Lung microvascular endothelial cell (primary cell): Measurements from ENCODE around the gene FHOD3. TPM values are rescaled to one million over a fixed set of nuclear protein-coding genes. Genes with fewer than 3 reads are reported as not detected.

Source experiments
- DNase-seq, 2 donors: peaks; one replicate each; pipeline versions ENCODE4 v3.0.0 to v3.0.0-alpha.2; 2010; ENCODE audit warnings: low read depth in 2 of 2
- total RNA-seq: library from RNA; depleted of rRNA; stranded (reverse); fragments of >200 nt; gene quantifications from 2 replicates; pipeline ENCODE4 v1.2.1, GENCODE V29; 2014

The FHOD3 gene
- total RNA-seq, 1 donor from 2014 or later = under 0.01 TPM

DNA sequence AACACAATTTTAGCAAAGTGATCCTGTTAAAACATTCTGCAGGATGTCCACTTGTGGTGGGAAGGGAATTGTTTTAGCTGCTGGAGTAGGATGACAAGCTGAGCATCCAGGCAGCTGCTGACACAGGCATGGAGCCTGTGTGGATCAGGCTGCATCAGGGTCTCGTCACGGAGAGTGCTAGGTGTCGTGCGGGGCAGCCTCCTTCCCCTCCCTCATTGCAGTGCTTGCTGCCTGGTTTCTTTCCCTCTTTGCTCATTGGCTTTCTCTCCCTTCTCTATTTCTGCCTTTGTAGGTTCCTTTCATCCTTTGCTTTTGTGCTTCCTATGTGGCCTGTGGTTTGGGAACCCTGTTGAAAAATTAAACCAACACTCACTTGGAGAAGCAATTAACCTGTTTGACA is 358.4 kb downstream of the FHOD3 start:
- DNase-seq = no peak

DNA sequence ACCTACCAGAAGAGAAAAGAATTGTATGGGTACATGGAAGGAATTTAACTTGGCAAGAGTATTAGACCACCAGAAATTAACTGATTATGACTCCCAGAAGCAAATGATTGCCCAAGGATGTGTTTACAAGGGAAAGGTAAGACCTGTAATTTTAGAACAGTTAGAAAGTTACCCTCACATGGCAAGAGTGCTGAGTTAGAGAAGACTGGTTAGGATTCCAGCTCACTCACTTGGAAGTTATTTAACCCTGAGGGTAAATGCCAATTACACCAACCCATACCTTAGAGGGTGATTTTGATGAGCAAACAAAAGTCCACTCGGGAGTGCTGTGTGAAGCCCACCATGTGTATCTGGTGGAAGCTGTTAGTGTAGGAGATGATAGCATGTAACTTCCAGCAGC is 361.1 kb downstream of the FHOD3 start:
- DNase-seq = no peak

DNA sequence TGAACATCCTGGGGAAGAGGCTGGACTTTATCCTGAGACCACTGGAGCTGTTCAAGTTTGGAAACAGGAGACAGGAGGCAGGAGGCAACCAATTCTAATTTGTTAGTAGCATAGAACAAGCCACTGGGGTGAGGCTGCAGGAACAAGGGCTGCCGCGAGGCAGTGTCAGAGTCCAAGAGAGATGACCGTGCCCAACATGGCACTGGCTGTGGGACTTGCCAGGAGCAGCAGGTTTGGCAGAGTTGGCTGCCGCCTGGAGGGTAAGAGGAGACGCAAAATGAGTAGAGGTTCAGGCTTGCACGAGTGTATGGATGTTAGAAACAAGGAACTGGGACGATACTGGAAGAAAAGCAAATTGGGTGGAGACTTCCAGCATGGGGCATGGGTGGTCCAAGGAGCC is 362.8 kb downstream of the FHOD3 start:
- no peak for DNase-seq

DNA sequence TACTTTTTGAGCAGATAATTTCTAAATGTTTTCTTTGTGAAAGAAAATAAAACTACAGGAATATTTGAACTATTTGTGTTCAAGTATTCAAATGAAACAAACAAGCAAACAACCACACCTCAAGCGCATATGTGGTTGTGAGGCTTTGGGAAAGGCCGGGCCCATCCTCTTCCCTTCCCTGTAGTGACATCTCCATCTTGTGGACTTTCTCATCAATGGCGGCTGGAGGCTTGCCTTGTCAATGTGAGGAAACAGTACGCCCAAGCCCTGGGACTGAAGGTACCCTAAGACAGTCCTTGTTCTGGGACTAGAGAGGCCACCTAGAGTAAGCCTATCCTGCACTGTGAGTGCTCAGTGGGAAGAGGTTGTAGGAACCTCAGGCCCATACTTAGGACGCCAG is 364.5 kb downstream of the FHOD3 start:
- DNase-seq = no peak

DNA sequence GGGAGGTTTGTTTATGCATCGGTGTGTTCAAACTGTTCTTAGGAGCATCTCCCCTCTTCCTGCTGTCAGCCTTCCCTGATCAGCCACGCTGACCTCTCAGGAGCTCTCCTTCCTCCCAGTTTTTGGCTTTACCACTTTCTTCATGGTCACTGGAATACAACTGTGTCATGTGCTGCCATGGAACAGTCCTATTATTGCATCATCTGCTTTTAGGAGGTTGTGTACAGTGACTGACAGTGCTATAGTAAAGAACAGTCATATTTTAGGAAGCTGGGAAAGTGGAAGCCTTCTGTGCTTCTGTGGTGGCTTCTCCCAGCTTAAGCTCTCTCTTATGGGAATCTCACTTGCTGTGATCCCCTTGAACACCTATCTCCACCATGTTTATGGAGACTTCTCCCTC is 365.8 kb downstream of the FHOD3 start:
- DNase-seq = no peak

DNA sequence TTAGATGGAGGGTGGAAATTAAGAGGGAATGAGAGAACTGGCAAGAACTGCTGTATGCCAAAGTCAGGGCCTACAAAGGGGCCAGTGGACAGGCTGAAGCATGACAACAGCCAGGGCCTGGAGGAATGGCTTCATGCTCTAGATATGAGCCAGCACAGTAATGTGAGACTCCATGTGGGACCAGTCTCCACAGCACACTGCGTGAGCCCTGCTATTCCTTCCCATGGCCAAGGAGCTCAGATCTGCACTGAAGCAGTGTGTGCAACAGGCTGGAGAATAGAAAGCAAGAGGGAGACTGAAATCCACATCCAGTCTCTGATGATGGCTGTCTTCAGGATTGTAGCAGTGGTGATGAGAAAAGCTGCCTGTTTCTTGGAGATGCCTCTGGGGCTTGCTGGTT is 368.4 kb downstream of the FHOD3 start:
- no peak for DNase-seq

DNA sequence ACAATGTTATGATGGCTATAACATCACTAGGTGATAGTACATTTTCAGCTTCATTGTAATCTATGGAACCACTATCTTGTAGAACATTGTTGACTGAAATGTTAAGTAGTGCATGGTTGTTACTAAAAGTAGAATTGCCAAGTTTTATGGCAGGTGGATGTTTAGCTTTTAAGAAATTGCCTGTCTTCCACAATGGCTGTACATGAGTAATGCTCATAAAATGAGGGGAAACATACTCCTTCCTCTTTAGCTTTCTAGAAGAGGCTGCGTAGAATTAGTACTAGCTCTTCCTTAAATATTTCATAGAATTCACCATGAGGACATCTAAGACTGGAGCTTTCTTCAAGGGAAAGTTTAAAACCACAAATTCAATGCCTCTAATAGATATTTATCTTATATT is 370.3 kb downstream of the FHOD3 start:
- no peak for DNase-seq

DNA sequence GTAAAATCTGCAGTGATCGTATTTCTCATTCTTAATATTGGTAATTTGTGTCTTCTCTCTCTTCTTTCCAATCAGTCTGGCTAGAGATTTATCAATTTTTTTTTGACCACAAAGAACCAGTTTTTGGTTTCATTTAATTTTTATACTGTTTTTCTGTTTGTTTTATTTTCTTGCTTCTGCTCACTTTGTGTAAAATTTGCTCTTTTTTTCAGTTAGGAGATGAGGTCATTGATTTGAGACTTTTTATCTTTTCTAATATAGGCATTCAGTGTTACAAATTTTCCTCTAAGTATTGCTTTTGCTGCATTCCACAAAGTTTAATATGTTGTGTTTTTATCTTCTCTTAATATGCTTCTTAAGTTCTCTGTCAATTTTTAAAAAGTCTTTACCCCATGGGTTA is 370.8 kb downstream of the FHOD3 start:
- no peak for DNase-seq

DNA sequence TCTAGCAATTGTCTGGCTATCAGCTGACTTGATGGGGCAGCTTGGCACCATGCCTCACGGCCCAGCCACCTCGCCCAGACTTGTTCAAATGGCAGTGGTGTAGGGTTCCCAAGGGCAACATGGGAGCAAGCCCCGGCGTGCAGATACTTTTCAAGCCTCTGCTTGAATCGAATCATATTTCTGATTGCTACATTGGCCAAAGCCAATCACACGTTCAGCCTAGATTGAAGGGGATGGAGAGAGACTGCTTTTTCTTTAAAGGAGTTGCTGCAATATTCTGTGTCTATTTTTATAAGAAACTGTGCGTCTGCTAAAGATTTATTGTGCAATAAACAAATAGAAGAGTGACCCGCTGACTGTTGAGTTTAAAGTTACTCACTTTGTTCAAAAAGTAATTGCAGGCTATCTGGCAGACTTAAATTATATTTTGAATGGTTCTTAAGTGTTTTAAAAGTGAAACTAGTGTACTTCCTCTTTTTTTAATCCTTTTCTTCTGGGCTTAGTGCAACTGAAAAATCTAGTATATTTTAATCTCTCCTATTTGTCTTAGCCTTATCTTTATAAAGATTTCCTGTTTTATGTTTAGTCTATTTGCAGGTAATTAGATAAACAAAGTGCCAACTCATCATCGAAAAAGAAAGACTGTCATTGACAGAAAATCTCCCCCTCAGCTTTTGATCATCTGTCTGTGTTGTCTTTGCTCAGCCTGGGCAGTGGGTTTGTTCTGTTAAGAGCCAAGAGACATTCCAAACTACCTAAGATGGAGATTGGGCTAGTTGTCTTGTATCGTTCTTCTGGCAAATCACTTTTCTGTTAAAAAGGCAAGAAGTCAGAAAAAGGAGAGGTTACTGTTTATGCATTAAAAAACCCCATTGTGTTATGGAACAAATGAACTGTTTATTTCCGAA is 375.2 kb downstream of the FHOD3 start:
- no peak for DNase-seq

DNA sequence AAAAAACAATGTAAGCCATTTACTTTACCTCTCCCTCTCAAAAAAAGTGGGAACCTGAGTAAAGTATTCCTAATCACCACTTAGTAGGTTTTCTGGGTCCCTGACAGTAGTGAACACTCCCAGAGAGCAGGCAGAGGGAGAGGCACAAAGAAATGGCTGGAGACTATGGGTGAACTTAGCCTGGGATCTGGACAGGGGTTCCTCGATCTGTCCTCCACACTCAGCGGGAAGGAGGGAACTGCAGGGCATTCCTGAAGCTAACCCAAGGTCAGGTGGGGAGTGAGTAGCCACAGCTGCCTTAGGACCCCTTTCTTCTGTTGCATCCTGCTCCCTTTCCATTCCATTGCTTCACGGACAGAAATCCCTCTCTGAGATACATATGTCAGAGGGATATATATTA is 375.9 kb downstream of the FHOD3 start:
- DNase-seq = no peak

DNA sequence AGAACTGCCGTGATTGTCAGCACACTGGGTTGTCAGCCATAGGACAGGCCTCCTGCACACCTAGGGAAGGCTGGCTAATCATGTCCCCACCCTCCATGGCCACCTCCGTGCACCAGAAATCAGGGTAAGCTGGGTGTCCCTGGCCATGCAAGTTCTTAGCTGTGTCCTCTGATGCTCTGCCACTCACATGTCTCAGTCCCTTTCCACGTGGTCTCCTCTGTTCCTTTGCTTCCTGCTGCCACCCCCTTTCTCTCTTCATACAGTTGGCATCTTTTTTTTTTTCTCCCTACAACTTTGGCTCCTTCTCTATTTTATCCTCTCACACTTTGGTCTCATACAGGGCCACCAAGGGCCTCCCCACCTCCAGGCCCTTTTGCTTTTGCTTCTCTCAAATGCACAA is 377.6 kb downstream of the FHOD3 start:
- DNase-seq = no peak

DNA sequence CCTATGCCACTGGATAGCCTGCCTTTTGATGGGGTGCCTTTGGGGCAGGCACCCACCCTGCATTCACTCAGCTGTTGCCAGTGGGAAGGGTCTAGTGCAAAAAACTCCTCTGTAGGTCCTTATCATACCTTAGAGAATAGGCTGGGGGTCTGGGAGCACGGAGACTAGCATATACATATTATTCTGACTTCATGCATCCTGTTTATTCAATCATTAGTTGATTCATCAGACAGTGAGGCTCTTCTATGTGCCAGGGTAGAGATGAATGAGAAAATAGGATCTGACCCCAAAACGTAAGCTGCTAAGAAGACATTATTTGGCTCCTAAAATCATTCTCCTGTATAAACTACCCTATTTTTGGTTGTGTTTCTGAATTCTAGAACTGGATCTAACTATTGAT is 378.0 kb downstream of the FHOD3 start:
- peak in 1 of 2 donors; percentile 18 for DNase-seq

DNA sequence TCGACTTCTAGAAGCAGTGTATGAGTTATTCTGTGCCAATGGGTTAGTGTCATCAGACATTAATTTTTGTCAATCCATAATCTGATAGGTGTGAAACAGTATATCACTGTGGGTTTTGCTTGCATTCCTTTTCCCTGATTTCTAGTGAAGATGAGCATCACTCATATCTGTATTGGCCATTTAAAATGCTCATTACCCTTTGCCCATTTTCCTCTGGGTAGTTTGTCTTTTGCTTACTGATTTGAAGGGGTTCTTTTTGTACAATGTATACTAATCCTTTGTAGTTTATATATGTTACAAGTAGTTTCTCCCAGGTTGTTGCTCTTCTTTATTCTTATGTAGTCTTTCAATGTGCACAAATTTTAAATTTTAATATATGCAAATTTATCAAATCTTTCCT is 379.1 kb downstream of the FHOD3 start:
- DNase-seq = no peak

DNA sequence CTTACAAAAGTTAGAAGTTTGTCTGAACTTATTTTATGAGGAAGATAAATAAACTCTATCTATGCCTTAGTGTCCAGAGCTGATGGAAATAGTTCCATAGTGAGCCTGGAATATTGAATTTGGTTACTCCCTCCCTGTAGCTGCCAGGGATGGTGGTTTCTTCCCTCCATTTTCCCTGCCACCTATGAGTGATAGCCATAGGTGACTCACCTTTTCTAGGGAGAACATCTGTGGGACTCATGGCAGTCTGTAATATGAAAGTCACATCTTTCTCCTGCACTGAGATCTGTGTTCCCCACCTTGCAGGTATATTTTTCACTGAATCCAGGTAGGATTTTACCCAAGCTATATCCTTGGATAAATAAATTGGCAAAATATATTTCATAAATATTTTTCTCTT is 382.5 kb downstream of the FHOD3 start:
- DNase-seq = no peak

DNA sequence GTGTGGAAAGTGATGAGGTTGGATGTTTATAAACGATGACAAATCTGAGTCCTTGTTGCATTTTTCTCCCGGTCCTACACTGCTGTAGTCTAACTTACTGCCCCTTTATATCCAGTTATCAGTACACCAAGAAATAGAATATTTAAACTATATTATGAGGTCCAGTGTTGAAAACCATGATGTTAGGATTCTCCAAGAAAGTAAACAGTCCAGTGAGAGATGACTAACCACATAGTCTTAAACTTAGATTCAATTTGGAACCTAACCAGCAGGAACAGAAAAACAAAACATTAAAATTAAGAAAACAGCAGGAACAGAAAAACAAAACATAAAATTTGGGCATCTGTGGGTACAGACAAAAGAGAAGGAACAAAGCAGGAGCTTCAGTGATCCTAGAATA is 388.1 kb downstream of the FHOD3 start:
- DNase-seq = no peak

DNA sequence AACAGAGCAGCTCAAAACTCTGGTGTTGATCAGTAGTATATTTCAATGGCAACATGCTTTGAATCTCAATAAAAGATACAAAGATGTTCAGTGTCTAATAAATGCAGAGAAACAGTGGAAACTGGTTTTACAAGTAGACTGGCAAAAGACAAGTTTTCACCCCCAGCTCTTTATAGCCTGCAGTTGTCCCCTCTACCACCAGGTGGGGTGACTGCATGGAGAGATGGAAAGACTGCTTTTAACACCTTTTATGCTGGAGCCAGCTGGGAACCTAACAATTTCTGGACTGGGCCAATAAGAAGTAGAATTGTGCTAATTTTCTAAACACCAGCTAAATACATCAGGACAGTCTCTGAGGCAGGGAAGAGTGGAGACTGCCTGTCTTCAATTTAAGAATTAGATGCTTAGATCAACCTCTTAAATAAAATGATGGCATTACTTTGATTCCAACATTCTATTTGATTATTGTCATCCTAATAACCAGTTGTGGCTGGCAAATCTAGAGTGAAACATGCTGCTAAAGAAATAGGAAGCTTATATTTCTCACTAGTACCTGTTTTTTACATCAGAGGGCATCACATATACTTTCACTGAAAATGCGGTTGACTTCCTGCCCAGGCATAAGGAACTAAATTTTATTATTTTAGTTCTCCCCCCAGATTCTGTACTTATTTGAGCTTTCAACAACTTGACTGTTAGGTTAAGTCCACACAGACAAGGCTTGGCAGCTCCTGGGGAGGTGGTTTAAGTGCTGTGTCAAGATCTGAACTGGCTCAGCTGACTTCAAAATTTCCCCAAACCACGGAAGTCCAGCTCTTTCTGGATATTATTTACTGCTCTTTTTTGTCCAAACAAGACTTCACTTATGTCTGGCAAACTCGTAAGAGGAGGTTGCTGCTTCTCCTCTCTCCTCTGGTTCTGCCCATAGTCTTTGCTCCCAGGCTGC is 390.8 kb downstream of the FHOD3 start:
- peak; percentile 70 to 77 for DNase-seq

DNA sequence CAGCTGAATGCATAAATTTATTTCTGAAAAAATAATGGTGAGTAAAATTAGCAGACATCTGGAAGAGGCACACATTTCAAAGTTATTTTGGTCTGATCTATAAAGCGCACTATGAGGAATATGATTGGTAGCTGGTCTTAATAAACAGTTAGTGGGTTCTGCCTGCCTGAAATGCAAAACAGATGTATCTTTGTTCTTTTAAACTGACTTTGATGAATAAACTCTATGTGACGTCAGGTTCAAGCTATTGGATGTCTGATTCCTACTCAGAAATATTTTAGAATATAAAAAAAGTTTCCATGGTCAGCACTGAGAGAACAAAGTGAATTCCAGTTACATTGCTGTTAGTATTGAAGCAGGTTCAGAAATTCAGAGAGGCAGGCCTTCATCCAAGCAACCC is 394.9 kb downstream of the FHOD3 start:
- no peak for DNase-seq

DNA sequence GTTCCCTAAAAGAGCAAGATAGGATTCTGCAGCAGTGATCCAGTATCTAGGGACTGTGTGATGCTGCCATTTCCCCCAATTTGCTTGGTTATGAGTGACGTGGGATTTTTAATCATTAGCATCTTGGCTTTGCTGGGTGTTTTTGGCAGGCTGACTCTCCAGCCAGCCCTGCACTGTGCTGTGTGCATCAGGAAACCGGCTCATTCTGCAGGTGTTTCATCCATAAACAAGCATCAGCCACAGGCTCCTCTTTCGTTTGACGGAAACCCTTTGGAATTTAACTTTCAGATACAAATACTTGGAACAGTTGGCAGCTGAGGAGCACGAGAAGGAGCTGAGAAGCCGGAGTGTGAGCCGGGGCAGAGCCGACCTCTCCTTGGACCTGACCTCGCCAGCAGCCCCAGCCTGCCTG is 395.4 kb downstream of the FHOD3 start:
- DNase-seq = peak in 1 of 2 donors; percentile 12

DNA sequence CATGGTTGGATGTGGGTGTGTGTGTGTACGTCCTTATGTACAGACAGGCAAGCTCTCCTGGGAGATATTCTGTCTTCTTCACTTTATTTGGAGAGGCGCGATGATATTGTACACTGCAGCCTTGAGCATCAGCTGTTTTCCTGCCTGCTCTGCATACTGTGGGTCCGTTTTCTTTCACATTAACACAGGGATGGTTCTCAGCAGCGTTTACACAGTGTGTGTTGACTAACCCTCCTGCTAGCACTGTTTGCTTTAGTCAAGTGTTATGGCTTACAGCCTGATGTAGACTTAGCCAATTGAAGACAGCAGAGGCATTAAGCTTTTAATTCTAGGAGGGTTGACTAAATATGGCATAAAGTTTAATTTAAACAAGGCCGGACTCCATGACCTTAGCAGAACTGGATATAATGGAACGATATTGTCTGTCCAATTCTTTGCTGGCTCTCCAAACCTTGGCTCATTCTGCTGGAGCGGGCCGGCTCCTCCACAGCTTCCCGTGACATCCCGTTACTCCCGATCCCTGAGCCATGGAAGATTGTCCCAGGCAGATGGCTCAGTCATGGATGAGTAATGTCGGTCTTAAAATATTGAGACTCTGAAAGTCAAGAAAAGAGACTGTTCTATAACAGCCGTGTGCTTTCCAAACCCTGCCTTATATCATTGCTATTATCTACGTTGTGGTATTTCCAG is 396.6 kb downstream of the FHOD3 start:
- no peak for DNase-seq

DNA sequence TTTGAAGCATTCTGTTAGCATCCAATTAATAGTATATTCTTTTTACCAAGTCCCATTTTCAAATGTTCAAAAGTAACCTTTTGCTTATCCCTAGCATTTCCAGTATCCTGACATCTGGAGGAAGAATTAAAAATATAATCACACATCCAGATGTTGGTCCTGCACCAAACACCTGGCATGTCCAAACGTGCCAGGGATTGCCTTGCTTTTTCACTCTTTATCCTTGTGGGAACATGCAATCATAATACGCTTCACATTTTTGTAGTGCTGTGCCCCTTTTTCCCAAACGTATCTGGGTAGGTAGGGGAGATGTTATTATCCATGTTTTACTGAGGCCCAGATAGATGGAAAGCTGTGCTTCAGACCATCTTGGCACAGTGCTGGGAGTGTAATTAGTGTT is 398.3 kb downstream of the FHOD3 start:
- no peak for DNase-seq

DNA sequence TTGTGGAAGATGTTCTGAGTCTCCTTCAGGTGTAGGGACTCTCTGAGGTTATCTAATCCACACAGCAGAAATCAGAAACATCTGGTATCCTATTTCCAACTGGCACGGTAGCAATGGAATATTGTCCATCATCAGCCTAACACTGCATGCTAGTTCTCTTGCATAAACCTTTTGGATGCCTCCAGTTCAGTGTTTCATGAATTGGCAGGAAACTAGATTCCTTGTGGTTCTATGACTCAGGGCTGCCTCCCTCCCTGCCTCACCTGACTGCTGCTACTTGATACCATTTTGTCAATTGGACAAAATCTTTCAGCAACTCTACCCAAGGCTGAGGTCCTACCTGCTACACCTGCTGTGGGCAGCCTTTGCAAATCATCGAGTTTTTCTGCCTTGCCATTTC is 400.4 kb downstream of the FHOD3 start:
- peak in 1 of 2 donors; percentile 29 for DNase-seq

DNA sequence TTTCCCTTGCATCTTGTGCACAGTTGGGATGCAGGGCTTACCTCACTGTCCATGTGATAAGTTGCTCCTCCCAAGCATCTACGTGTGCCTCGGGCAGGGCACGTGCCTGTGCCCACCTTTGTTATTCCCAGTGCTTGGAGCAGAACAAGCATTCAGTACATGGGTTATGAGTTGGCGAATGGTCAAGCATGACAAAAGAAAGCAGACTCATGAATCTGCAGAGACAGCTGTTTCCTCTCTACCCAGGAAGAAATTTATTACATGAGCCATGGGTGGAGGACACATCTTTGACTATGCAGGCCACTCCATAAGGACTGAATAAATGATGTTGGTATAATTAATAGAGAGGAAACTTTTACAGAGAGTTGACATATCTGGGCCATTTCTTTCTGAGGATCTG is 403.4 kb downstream of the FHOD3 start:
- DNase-seq = peak in 1 of 2 donors; percentile 37
